OCI-LY1 (cell line): ENCODE results near the gene BBX.

Experiments
- H2AFZ ChIP-seq: fragments of 200-600 bp; sonication (generic), shearing (Covaris generic); 2 replicates; pipeline ENCODE4 v1.6.0; 2014; ENCODE audit warnings: antibody characterized with exemption, mild to moderate bottlenecking, low read length
- H3F3A ChIP-seq: fragments of 200-600 bp; sonication (generic), shearing (Covaris generic); 2 replicates; pipeline ENCODE4 v1.6.0; 2014; ENCODE audit warnings: mild to moderate bottlenecking, antibody characterized with exemption, low read length, moderate library complexity; ENCODE audit not compliant: insufficient read depth
- H3K27ac ChIP-seq: fragments of 200-600 bp; sonication (generic); 2 replicates; pipeline ENCODE4 v1.5.1; 2014; ENCODE audit warnings: low read length, mixed run types, mild to moderate bottlenecking, low read depth; ENCODE audit not compliant: poor library complexity, severe bottlenecking
- H3K27me3 ChIP-seq: fragments of 200-600 bp; sonication (generic); 2 replicates; pipeline ENCODE4 v1.6.0; 2014; ENCODE audit warnings: antibody characterized with exemption, mild to moderate bottlenecking, low read length, moderate library complexity; ENCODE audit not compliant: insufficient read depth
- H3K36me3 ChIP-seq: fragments of 200-600 bp; sonication (generic); 2 replicates; pipeline ENCODE4 v1.6.1; 2014; ENCODE audit warnings: mild to moderate bottlenecking, antibody characterized with exemption, low read length, moderate library complexity, mixed read lengths; ENCODE audit not compliant: insufficient read depth
- H3K4me1 ChIP-seq: fragments of 200-600 bp; sonication (generic); 2 replicates; pipeline ENCODE4 v1.5.1; 2014; ENCODE audit warnings: mild to moderate bottlenecking, low read length, moderate library complexity; ENCODE audit not compliant: insufficient read depth, severe bottlenecking
- H3K4me2 ChIP-seq: fragments of 200-600 bp; sonication (generic), shearing (Covaris generic); 2 replicates; pipeline ENCODE4 v1.6.1; 2014; ENCODE audit warnings: low read length
- H3K4me3 ChIP-seq: fragments of 200-600 bp; sonication (generic); 2 replicates; pipeline ENCODE4 v1.5.1; 2014; ENCODE audit warnings: low read length, low read depth, mild to moderate bottlenecking, mixed read lengths; ENCODE audit not compliant: poor library complexity, severe bottlenecking
- H3K79me2 ChIP-seq: fragments of 200-600 bp; shearing (Covaris generic); 2 replicates; pipeline ENCODE4 v1.6.1; 2016; ENCODE audit warnings: mixed run types, low read length, mixed read lengths; ENCODE audit not compliant: insufficient read depth
- H3K9ac ChIP-seq: fragments of 200-600 bp; sonication (generic), shearing (Covaris generic); 2 replicates; pipeline ENCODE4 v1.6.1; 2014; ENCODE audit warnings: mild to moderate bottlenecking, low read length, mixed read lengths
- H3K9me2 ChIP-seq: fragments of 200-600 bp; sonication (generic), shearing (Covaris generic); 2 replicates; pipeline ENCODE4 v1.6.1; 2014; ENCODE audit warnings: low read depth, mild to moderate bottlenecking, low read length, mixed read lengths
- H3K9me3 ChIP-seq: fragments of 200-600 bp; shearing (Covaris generic); 2 replicates; pipeline ENCODE4 v1.6.1; 2014; ENCODE audit warnings: low read length, mixed read lengths
- H4K20me1 ChIP-seq: fragments of 200-600 bp; sonication (generic), shearing (Covaris generic); 2 replicates; pipeline ENCODE4 v1.6.0; 2016; ENCODE audit warnings: mild to moderate bottlenecking, low read length; ENCODE audit not compliant: insufficient read depth
- EZH2 ChIP-seq: fragments of 200-600 bp; sonication (generic), shearing (Covaris generic); IDR thresholded peaks from 2 replicates; pipeline ENCODE4 v1.8.0; 2017; ENCODE audit warnings: borderline replicate concordance, mixed run types, mild to moderate bottlenecking, antibody characterized with exemption, low read length, moderate library complexity, mixed read lengths
- TF ChIP-seq, protein P1 (sequence below): fragments of 200-600 bp; sonication (generic), shearing (Covaris generic); IDR thresholded peaks from 2 replicates; pipeline ENCODE4 v1.5.1; 2017; ENCODE audit warnings: mild to moderate bottlenecking, antibody characterized with exemption, low read length, moderate library complexity, mixed read lengths

BBX gene

DNA sequence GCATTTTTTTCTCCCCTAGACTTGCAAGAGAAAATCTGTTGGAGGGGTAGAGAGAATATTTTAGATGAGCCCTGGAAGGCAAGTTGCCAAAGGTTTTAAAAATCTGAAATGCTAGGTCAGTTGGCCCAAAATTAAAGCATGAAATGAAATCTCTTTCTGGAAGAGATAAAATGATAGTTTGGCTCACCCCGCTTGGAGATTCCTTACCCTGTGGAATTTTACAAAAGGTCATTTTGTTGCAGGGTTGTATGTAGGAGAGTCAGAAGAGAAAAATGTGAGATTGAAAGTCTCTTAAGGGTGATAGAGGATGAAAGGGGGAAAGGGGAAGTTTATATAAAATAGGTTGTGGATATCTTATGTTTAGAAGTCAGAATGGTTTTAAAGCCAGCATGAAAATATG, 290.3 kb downstream of the BBX start:
- H3K9me2 ChIP-seq = no peaks in the 10 kb centered on the region
- H3K4me3 ChIP-seq = no peak overlapping the region
- H3K4me1 ChIP-seq = no peaks in the 10 kb centered on the region
- H3F3A ChIP-seq = no peaks in the 10 kb centered on the region
- H3K9me3 ChIP-seq = no peaks in the 10 kb centered on the region
- no peak overlapping the region for H2AFZ ChIP-seq
- H3K79me2 ChIP-seq = no peaks in the 10 kb centered on the region
- TF ChIP-seq, protein P1, sequence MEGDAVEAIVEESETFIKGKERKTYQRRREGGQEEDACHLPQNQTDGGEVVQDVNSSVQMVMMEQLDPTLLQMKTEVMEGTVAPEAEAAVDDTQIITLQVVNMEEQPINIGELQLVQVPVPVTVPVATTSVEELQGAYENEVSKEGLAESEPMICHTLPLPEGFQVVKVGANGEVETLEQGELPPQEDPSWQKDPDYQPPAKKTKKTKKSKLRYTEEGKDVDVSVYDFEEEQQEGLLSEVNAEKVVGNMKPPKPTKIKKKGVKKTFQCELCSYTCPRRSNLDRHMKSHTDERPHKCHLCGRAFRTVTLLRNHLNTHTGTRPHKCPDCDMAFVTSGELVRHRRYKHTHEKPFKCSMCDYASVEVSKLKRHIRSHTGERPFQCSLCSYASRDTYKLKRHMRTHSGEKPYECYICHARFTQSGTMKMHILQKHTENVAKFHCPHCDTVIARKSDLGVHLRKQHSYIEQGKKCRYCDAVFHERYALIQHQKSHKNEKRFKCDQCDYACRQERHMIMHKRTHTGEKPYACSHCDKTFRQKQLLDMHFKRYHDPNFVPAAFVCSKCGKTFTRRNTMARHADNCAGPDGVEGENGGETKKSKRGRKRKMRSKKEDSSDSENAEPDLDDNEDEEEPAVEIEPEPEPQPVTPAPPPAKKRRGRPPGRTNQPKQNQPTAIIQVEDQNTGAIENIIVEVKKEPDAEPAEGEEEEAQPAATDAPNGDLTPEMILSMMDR = no peak
- TF ChIP-seq EZH2 = no peak
- H3K27ac ChIP-seq = no peak overlapping the region
- no peak overlapping the region for H3K4me2 ChIP-seq
- no peak overlapping the region for H3K9ac ChIP-seq
- H3K27me3 ChIP-seq = no peaks in the 10 kb centered on the region
- H4K20me1 ChIP-seq = no peaks in the 10 kb centered on the region
- H3K36me3 ChIP-seq = peaks cover 8% of the 10 kb centered on the region; the same call in 1 of the 2 replicates

DNA sequence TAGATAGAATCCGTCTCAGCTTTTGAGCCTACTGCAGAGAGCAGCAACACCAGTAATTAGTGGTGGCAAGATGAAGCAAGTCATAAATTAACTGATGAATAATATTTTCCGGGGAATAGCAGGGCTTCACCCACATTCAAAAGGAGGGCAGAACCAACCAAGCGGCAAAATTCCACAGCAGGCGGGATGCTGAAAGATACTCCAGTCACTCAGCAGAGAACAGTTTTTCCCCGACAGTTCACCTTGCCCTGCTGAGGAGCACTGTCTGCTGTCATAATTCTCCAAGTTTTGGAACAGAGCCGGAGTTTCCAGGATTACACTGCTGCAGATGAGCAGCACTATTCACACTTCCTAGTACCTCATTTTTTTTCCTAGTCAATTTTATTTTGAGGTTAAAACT, 293.3 kb downstream of the BBX start:
- H3K9me2 ChIP-seq = no peaks in the 10 kb centered on the region
- H3F3A ChIP-seq = no peaks in the 10 kb centered on the region
- no peaks in the 10 kb centered on the region for H3K4me1 ChIP-seq
- H3K9me3 ChIP-seq = no peaks in the 10 kb centered on the region
- no peak overlapping the region for H3K4me3 ChIP-seq
- no peak overlapping the region for H3K9ac ChIP-seq
- no peaks in the 10 kb centered on the region for H3K79me2 ChIP-seq
- H3K36me3 ChIP-seq = no peaks in the 10 kb centered on the region
- no peaks in the 10 kb centered on the region for H4K20me1 ChIP-seq
- no peaks in the 10 kb centered on the region for H3K27me3 ChIP-seq
- H2AFZ ChIP-seq = no peak overlapping the region
- no peak overlapping the region for H3K4me2 ChIP-seq
- TF ChIP-seq EZH2 = no peak
- TF ChIP-seq, protein P1 = no peak
- H3K27ac ChIP-seq = no peak overlapping the region

DNA sequence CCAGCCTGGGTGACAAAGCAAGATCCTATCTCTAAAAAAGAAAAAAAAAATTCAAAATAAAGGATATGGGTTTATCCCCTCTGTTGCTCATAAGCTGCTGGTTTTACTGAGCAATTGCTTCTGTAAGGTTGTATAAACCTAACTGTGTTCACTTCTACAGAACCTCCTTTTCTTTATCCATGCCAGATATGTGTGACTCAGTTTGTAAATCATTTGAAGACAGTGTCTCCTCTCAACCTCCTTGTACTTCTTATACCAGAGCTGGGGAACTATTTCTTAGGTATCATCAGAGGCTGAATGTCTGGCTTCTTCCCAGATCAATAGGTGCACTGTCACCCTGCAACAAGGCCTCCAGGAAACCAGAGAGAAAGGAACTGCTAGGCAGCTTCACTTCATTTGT, 294.3 kb downstream of the BBX start:
- Histone ChIP-seq H3K4me2 (no peak overlapping the region), H3K4me3 (no peak overlapping the region), H3K27me3 (no peaks in the 10 kb centered on the region), H3K9me2 (no peaks in the 10 kb centered on the region), H3K36me3 (no peaks in the 10 kb centered on the region), H3K9me3 (no peaks in the 10 kb centered on the region), H3K27ac (no peak overlapping the region), H4K20me1 (no peaks in the 10 kb centered on the region), H2AFZ (no peak overlapping the region), H3K9ac (no peak overlapping the region), H3K79me2 (no peaks in the 10 kb centered on the region), H3K4me1 (no peaks in the 10 kb centered on the region), H3F3A (no peaks in the 10 kb centered on the region)
- no peak for TF ChIP-seq EZH2

DNA sequence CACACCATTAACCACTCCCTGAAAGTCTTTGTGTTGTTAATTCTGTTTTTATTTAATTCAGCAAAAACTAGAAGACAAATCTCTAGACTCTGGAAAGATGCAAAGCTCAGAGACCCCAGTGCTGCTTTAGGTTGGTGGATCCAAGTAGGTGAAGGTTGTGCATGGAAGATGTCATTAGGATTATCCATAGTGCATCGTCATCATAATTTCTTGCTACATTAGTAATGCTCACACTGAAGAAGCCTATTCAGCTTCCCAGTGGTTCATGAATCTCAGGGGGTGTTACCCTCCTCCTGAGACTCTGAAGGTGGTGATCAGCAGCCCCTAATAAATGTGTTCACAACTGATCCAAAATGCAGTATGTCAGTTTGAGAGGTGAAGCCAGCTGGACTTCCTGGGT, 295.3 kb downstream of the BBX start:
- Histone ChIP-seq H4K20me1 (no peaks in the 10 kb centered on the region), H3K9me3 (no peaks in the 10 kb centered on the region), H3K4me2 (no peak overlapping the region), H3K9me2 (no peaks in the 10 kb centered on the region), H3K27me3 (no peaks in the 10 kb centered on the region), H3F3A (no peaks in the 10 kb centered on the region), H3K9ac (no peak overlapping the region), H2AFZ (no peak overlapping the region), H3K27ac (no peak overlapping the region), H3K36me3 (no peaks in the 10 kb centered on the region), H3K4me1 (no peaks in the 10 kb centered on the region), H3K4me3 (no peak overlapping the region), H3K79me2 (no peaks in the 10 kb centered on the region)
- TF ChIP-seq EZH2 = no peak
- TF ChIP-seq, protein P1 = no peak
